HEK293 (cell line): ENCODE results near the gene ZBP1.

Source experiments
- CTCF ChIA-PET: fragments of 350-600 bp; formaldehyde crosslinking; extraction: SDS; loops from one replicate; lab custom pipeline; 2021; ENCODE audit warnings: antibody characterized with exemption; lab: Yijun Ruan, JAX
- POLR2A ChIA-PET: fragments of 300-600 bp; formaldehyde crosslinking; extraction: SDS; loops from one replicate; lab custom pipeline; 2020; ENCODE audit warnings: antibody characterized with exemption, inconsistent platforms; lab: Yijun Ruan, JAX
- H3K27ac ChIP-seq: fragments of 200-500 bp; sonication (Bioruptor generic); 2 replicates; pipeline ENCODE4 v1.5.1; 2014; ENCODE audit warnings: low read depth, low read length, control low read depth, inconsistent platforms; ENCODE audit errors: extremely low read depth
- H3K36me3 ChIP-seq, 2 experiments: fragments of 200-500 bp in 1 of 2; sonication (Bioruptor generic) in 1 of 2; 1 replicate in 1 of 2; 2 replicates in 1 of 2; pipeline ENCODE4 v1.5.1; 2014 to 2017; ENCODE audit warnings: inconsistent platforms in 2 of 2, low read length in 2 of 2; ENCODE audit not compliant: control insufficient read depth in 2 of 2, insufficient read depth in 1 of 2
- H3K4me1 ChIP-seq: fragments of 200-500 bp; sonication (Bioruptor generic); 2 replicates; pipeline ENCODE4 v1.5.1; 2014; ENCODE audit warnings: mild to moderate bottlenecking, low read length, inconsistent platforms; ENCODE audit not compliant: control insufficient read depth, insufficient read depth
- H3K4me3 ChIP-seq: 2 replicates; pipeline ENCODE4 v1.5.1; 2011; ENCODE audit warnings: low read depth, mild to moderate bottlenecking, control low read depth, low read length, moderate library complexity
- H3K9me3 ChIP-seq: fragments of 200-500 bp; sonication (Bioruptor generic); 2 replicates; pipeline ENCODE4 v1.5.1; 2014; ENCODE audit warnings: low read depth, low read length, inconsistent platforms; ENCODE audit not compliant: control insufficient read depth, insufficient read depth
- EGR2 ChIP-seq: fragments of 450-650 bp; formaldehyde crosslinking; IDR thresholded peaks from 2 replicates; pipeline ENCODE4 v1.5.1; 2016; ENCODE audit warnings: low read depth, missing biosample characterization, missing genetic modification characterization
- FEZF1 ChIP-seq: fragments of 450-650 bp; formaldehyde crosslinking; IDR thresholded peaks from 2 replicates; pipeline ENCODE4 v1.5.1; 2016; ENCODE audit warnings: missing biosample characterization, missing genetic modification characterization
- KLF8 ChIP-seq: fragments of 450-650 bp; formaldehyde crosslinking; IDR thresholded peaks from 2 replicates; pipeline ENCODE4 v1.5.1; 2016; ENCODE audit warnings: missing biosample characterization, missing genetic modification characterization
- ZNF16 ChIP-seq: fragments of 450-650 bp; formaldehyde crosslinking; IDR thresholded peaks from 2 replicates; pipeline ENCODE4 v1.5.1; 2016; ENCODE audit warnings: low read depth, missing biosample characterization, missing genetic modification characterization
- TF ChIP-seq, protein P1 (sequence below): fragments of 450-650 bp; formaldehyde crosslinking; IDR thresholded peaks from 2 replicates; pipeline ENCODE4 v1.5.1; 2017; ENCODE audit warnings: missing biosample characterization, missing genetic modification characterization
- TF ChIP-seq, protein P2 (sequence below): fragments of 450-650 bp; formaldehyde crosslinking; IDR thresholded peaks from 2 replicates; pipeline ENCODE4 v1.5.1; 2016; ENCODE audit warnings: missing biosample characterization, missing genetic modification characterization, borderline replicate concordance
- TF ChIP-seq, protein P3 (sequence below): fragments of 450-650 bp; IDR thresholded peaks from 2 replicates; pipeline ENCODE4 v1.5.1; 2018; ENCODE audit warnings: missing biosample characterization, missing genetic modification characterization

The ZBP1 gene

DNA sequence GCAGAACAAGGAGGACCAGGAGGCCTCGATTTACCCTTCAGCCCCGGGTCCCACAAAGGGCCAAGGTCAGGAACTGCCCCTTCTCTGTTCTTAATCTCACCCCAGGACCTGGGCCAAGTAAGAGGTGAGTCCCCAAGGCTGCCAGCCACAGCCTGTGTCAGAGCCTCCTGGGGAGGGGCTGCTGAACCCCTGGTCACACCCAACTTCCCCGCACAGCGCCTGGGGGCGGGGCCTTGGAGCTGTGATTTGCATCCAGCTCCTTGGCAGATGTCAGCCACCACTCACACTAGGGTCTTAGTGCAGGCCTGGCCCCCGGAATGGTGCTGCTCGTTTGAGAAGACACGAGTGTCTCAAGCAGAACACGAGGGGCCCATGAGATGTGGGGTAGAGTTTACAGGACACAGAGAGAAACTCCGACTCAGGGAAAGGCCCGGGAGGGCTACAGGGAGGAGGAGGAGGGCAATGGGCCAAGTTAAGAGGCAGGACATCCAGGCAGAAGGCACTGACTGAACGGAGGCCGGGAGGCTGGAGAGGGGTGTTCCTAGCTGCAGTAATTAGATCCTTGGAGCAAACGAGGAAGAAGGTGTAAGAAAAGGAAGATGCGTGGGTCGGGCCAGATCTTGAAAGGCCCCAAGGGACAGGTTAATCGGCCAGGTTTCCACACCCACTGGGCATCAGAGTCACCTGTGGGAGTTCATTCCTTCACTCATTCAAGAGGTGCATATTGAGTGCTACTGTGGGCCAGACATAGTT, 26.9 kb downstream of the ZBP1 start:
- no peak overlapping the region for H3K4me3 ChIP-seq
- H3K36me3 ChIP-seq, result no peaks in the 10 kb centered on the region
- POLR2A ChIA-PET, result no interaction called here
- peak; percentile 45; the same call in 1 of the 2 replicates for TF ChIP-seq EGR2 (tag by site-specific recombination)
- TF ChIP-seq, protein P1, sequence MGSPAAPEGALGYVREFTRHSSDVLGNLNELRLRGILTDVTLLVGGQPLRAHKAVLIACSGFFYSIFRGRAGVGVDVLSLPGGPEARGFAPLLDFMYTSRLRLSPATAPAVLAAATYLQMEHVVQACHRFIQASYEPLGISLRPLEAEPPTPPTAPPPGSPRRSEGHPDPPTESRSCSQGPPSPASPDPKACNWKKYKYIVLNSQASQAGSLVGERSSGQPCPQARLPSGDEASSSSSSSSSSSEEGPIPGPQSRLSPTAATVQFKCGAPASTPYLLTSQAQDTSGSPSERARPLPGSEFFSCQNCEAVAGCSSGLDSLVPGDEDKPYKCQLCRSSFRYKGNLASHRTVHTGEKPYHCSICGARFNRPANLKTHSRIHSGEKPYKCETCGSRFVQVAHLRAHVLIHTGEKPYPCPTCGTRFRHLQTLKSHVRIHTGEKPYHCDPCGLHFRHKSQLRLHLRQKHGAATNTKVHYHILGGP (tag by site-specific recombination), result no peak
- TF ChIP-seq, all 188 proteins: peak for 1
- no peak overlapping the region for H3K27ac ChIP-seq
- CTCF ChIA-PET, result interaction anchor here (0.6 to 7.9 kb wide), 9 partner anchors 10 to 607 kb away, joined by 3 to 124 read pairs (median 5); no protein-coding TSS in a partner anchor
- H3K4me1 ChIP-seq, result no peaks in the 10 kb centered on the region
- no peaks in the 10 kb centered on the region for H3K9me3 ChIP-seq

DNA sequence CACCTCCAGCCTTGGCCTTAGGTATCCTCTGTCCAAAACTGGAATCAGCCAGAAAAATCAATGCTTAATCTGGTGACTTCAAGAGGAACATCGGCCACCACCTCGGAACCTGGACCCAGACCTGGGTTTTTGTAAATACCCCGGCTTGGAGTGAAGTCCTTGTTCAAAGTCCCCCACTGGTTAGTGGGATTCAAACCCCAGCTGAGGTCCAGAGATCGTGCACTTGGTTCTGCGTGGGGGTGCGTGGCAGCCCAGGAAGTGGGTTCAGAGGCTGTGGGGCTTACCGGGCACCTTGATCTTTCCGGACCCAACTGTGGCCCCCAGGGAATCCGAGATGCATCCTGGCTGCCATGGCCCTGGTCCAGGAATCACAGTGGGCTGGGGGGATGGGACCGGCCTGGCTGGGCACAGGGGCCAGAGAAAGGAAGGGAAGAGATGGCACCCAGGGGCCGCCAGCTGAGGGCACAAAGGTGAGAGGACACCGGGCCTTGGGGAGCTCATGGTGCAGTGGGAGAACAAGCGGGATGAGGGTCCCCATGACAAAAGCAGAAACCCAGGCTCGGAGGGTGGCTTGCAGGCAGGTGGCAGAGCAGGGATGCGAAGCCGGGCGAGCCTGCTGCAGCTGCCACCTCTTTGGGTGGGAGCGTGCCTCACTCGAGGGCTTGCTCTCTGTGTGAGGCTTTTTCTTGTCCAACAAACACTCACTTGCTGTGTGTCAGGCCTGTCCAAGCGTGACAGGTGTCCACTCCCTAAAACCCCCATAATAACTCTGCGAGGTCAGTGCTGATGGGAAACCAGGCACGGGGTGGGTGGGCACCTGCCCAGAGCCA, 27.7 kb downstream of the ZBP1 start:
- POLR2A ChIA-PET, result no interaction called here
- CTCF ChIA-PET, result interaction anchor here (0.6 to 7.9 kb wide), 10 partner anchors 10 to 608 kb away, joined by 3 to 124 read pairs (median 4); no protein-coding TSS in a partner anchor
- H3K4me1 ChIP-seq, result no peaks in the 10 kb centered on the region
- H3K27ac ChIP-seq, result no peak overlapping the region
- H3K36me3 ChIP-seq, result no peaks in the 10 kb centered on the region
- no peak for TF ChIP-seq FEZF1 (tag by site-specific recombination)
- no peak overlapping the region for H3K4me3 ChIP-seq
- no peaks in the 10 kb centered on the region for H3K9me3 ChIP-seq

DNA sequence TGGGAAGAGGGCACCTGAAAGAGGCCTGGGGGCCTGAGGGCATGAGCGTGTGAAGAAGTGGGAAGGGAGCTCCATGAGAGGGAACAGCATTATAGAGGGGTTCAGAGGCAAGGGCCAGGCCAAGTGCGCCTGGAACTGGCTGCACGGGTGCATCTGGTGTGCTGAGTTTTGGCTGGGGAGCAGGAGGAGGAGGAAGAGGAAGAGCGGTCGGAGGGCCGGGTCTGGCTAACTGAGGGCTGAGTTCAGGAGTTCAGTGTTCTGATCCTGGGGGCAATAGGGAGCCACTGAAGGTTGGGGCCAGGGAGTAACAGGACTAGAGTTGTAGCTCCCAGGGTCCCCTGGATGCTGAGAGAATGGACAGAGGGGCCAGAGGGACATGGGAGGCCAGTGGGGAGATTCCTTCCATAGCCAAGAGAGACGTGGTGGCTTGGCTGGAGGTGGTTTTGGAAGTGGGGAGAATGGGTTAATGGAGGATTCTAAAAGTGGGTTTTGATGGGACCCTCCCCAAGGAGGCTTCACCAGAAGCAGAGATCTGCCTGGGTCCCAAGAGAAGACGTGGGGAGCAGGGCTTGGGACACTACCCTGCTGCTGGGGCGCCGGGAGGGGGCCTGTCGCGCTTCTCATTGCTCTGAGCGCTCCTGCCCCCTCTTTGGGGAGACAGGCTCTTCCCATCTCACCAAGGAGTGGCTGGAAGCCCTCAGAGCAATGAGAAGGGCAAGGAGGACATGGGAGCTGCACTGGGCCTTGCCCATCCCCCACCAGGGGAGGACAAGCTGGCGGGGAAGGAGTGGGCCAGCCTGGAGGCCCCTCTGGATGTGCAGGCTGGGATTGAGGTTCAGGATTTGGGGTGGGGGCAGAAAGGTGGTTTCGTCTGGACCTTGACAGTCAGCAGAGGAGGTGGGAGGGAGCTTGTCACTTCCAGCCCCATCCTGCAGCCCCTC, 28.7 kb downstream of the ZBP1 start:
- Histone ChIP-seq H3K9me3 (no peaks in the 10 kb centered on the region), H3K36me3 (no peaks in the 10 kb centered on the region), H3K27ac (no peak overlapping the region), H3K4me3 (no peak overlapping the region), H3K4me1 (no peaks in the 10 kb centered on the region)
- ChIA-PET CTCF (interaction anchor here (0.5 to 7.9 kb wide), 5 partner anchors 9 to 775 kb away, joined by 3 to 124 read pairs (median 3); no protein-coding TSS in a partner anchor), POLR2A (no interaction called here)
- TF ChIP-seq, protein P2, sequence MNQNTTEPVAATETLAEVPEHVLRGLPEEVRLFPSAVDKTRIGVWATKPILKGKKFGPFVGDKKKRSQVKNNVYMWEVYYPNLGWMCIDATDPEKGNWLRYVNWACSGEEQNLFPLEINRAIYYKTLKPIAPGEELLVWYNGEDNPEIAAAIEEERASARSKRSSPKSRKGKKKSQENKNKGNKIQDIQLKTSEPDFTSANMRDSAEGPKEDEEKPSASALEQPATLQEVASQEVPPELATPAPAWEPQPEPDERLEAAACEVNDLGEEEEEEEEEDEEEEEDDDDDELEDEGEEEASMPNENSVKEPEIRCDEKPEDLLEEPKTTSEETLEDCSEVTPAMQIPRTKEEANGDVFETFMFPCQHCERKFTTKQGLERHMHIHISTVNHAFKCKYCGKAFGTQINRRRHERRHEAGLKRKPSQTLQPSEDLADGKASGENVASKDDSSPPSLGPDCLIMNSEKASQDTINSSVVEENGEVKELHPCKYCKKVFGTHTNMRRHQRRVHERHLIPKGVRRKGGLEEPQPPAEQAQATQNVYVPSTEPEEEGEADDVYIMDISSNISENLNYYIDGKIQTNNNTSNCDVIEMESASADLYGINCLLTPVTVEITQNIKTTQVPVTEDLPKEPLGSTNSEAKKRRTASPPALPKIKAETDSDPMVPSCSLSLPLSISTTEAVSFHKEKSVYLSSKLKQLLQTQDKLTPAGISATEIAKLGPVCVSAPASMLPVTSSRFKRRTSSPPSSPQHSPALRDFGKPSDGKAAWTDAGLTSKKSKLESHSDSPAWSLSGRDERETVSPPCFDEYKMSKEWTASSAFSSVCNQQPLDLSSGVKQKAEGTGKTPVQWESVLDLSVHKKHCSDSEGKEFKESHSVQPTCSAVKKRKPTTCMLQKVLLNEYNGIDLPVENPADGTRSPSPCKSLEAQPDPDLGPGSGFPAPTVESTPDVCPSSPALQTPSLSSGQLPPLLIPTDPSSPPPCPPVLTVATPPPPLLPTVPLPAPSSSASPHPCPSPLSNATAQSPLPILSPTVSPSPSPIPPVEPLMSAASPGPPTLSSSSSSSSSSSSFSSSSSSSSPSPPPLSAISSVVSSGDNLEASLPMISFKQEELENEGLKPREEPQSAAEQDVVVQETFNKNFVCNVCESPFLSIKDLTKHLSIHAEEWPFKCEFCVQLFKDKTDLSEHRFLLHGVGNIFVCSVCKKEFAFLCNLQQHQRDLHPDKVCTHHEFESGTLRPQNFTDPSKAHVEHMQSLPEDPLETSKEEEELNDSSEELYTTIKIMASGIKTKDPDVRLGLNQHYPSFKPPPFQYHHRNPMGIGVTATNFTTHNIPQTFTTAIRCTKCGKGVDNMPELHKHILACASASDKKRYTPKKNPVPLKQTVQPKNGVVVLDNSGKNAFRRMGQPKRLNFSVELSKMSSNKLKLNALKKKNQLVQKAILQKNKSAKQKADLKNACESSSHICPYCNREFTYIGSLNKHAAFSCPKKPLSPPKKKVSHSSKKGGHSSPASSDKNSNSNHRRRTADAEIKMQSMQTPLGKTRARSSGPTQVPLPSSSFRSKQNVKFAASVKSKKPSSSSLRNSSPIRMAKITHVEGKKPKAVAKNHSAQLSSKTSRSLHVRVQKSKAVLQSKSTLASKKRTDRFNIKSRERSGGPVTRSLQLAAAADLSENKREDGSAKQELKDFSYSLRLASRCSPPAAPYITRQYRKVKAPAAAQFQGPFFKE, result no peak
- TF ChIP-seq KLF8 (tag by site-specific recombination) (no peak), ZNF16 (tag by site-specific recombination) (peak; percentile 81)
- TF ChIP-seq, protein P3, sequence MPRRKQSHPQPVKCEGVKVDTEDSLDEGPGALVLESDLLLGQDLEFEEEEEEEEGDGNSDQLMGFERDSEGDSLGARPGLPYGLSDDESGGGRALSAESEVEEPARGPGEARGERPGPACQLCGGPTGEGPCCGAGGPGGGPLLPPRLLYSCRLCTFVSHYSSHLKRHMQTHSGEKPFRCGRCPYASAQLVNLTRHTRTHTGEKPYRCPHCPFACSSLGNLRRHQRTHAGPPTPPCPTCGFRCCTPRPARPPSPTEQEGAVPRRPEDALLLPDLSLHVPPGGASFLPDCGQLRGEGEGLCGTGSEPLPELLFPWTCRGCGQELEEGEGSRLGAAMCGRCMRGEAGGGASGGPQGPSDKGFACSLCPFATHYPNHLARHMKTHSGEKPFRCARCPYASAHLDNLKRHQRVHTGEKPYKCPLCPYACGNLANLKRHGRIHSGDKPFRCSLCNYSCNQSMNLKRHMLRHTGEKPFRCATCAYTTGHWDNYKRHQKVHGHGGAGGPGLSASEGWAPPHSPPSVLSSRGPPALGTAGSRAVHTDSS (tag by site-specific recombination), result 0 out of 2 replicates have a peak, but pooled peaks have one; percentile 28
